Dermis blood vessel endothelial cell (primary cell): ENCODE results near the gene ENO1. TPM values are rescaled to one million over a fixed set of nuclear protein-coding genes. Genes with fewer than 3 reads are reported as not detected.
"Not testable (repeated sequence)": the region's sequence is repeated elsewhere in the genome, so short reads cannot be mapped to it uniquely, and the experiment has no call there.

Experiments
- DNase-seq: peaks from one replicate; pipeline ENCODE4 v3.0.0; 2010
- total RNA-seq: library from RNA; depleted of rRNA; stranded (reverse); fragments of >200 nt; gene quantifications from 2 replicates; pipeline ENCODE4 v1.2.3, GENCODE V29; 2014

ENO1 gene
- total RNA-seq, 1 donor from 2014 or later = 1,154 TPM

GRCh38 chr1:8844501-8845006, 33.9 kb downstream of the ENO1 start:
- DNase-seq = peak; percentile 46

- no peak for DNase-seq
These were observed 37.1 kb downstream of the ENO1 start for GRCh38 chr1:8841395-8841794.

- no peak for DNase-seq
These were observed 38.5 kb downstream of the ENO1 start for GRCh38 chr1:8839990-8840389.

DNA sequence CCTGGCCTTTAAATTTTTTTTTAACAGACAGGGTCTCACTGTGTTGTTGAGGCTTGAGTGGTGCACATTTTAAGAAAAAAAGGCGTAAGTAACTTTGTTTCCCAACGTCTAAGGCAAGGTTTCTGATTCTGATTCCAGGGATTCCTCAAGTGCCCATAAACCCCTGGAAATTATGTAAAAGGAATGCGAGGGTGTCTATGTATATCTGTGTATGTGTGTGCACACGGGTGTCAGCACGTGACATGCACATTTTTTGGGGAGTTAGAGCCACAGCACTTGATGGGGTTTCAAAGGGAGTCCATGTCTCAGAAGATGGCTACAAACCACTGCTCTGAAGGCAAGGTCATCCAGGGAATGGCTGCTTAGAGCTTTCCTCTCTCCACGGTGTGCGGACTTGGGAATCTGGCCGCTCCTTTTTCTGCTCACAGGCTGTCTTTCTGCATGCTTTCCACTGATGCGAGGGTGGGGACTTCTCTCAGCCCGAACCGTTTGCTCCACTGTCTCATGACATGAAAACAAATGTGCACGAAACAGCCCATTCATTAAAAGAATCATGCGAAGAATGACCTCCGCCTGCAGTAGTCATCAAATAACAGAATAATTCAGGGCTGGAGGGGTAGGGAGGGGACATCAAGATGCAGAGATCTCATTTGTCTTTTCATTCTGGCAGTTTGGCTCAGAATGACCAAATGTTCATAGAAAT, 42.4 kb downstream of the ENO1 start:
- no peak for DNase-seq

DNA sequence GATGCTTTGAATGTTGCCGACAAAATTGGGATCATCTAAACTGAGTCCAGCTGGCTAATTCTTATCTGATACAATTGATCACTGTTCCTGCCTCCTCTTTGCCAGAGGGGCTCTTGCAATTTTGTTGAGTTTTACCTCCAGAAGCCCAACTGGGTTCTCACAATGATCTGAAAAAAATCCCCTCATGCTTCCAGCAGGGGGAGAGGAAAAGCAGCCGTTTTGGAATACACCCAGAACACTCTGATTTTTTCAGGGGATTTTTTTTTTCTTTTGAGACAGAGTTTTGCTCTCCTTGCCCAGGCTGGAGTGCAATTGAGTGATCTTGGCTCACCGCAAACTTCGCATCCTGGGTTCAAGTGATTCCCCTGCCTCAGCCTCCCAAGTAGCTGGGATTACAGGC, 47.1 kb downstream of the ENO1 start:
- peak; percentile 24 for DNase-seq

DNA sequence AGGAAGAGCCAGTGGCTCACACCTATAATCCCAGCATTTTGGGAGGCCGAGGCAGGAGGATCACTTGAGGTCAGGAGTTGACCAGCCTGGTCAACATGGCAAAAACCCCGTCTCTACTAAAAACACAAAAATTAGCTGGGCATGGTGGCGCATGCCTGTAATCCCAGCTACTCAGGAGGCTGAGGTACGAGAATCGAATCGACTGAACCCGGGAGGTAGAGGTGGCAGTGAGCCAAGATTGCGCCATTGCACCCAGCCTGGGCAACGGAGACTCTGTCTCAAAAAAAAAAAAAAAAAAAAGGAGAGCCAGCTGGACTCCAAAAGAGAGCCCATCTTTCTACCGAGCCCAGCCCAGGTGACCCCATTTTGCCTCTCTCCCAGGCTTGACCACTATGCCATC, 47.8 kb downstream of the ENO1 start:
- not testable (repeated sequence) for DNase-seq

DNA sequence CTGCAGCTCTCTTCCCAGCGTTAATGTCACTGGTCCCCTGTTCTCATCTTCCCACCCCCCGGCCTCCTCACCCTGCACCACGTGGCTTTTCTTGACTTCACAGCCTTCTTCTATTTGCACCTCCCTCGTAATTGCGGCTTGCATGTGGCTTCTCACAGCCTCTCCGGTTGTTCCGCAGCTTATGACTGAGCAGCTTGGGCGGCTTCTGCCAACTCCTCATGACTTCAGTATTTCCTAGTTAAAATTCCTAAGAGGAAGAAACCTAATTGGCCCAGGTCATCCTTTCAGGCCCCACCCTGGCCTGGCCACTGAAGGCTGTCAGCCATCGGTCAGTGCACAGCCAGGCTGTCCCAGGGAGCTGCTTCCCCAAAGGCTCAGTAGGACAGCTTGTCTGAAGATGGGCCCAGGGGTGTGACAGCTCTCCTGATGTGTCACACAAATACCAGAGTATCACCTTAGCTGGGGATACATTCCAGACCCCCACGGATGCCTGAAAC, 52.5 kb downstream of the ENO1 start:
- DNase-seq = peak; percentile 51

GRCh38 chr1:8823295-8823664, 55.2 kb downstream of the ENO1 start:
- no peak for DNase-seq

- DNase-seq = peak; percentile 73
These were observed 55.9 kb downstream of the ENO1 start for GRCh38 chr1:8822373-8823294.

GRCh38 chr1:8821084-8821483, 57.4 kb downstream of the ENO1 start:
- DNase-seq = no peak

DNA sequence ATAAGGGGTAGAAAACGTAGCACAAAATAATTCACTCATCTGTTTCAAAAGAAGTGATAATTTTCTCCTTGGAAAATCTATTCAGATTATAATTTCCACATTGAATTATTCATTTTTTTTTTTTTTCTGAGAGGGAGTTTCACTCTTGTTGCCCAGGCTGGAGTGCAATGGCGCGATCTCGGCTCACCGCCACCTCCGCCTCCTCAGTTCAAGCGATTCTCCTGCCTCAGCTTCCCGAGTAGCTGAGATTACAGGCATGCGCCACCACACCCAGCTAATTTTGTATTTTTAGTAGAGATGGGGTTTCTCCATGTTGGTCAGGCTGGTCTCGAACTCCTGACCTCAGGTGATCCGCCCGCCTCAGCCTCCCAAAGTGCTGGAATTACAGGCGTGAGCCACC, 59.7 kb downstream of the ENO1 start:
- DNase-seq = not testable (repeated sequence)

DNA sequence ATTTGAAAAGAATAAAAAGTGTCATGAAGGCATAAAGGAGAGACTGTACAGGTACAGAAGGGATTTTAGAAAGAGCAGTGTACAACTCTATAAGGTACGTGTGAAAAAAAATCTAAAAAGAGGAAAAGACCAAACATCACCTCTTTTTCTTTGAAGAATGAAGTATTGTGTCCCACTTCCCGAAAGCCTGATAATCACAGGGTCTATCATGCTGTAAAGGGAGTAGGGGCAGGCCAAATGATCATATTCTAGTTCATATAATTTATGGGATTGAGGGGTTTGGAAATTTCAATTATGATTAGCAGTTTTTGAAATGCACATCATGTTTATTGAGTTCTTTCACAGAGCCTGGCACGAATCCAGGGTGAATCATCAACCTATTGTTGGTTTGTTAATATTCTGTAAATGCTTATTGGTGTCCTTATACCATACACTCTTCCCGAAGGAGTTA, 60.1 kb downstream of the ENO1 start:
- DNase-seq = peak; percentile 94

DNA sequence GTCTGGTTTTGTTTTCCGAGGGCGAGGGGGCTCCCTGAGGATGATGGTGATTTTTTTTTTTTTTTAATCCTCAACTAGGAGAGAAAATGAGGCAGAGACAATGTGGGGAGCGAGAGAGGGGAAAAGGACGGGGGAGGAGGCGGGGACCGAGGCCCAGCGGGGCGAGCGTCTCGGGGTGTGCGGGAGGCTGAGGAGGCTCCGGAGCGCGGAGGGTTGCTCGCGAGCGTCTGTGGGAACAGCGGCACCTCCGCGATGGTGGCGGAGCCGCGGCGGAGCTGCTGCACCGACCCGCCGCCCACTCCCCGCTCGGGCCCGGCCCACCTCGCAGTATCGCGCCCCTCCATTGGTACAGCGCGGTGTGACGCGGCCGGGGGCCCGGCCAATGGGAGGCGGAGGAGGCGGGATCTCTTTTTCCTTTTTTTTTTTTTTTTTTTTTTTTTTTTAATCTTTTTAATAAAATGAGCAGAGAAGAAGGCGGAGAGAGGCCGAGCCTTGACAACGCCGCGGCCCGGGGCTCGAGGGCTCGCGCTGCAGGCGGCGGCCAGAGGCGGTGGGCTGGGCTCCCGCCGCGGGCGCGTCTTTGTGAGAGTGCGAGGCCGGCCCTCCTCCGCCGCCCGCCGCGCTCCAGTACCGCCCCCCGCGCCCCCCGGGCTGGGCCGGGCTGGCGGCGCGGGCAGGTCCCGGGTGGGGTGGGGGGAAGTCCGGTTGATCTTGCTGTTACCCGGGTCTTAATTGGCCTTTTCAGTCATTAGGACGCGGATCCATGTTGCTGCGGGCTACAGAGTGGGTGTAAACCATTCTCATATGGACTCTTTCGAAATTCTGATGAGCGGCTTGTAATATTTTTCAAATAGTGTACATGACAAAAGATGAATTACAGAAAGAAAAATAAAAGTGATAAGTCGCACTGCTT, 60.8 kb downstream of the ENO1 start, which contains the start of gene RERE:
RERE (minus strand) TSS at position 229 of the 913 bp plus-strand sequence.
- peak; percentile 96 for DNase-seq

- DNase-seq = peak; percentile 29
These were observed 61.6 kb downstream of the ENO1 start for GRCh38 chr1:8816831-8817411.

DNA sequence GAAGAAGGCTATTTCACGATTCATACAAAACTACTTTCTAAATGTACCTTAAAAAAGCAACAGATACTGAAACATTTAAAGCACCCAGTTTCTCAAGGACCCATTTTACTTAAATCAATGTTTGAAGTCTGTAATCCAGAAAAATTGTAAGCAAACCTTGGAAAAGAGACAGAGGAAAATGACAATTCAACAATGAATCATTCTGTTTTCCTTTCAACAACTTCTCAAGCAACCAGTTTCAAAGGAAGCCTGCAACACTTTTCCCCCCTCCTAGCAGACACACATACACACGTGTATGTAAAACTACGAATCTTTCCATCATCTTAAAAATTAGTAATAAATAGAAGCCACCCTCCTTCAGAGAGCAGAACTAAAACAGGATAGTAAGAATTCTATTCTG, 62.2 kb downstream of the ENO1 start:
- peak; percentile 74 for DNase-seq

- DNase-seq = peak; percentile 45
These were observed 62.8 kb downstream of the ENO1 start for GRCh38 chr1:8815582-8816151.

- DNase-seq = peak; percentile 57
These were observed 63.6 kb downstream of the ENO1 start for GRCh38 chr1:8814865-8815264.

- no peak for DNase-seq
These were observed 64.5 kb downstream of the ENO1 start for GRCh38 chr1:8813991-8814390.

DNA sequence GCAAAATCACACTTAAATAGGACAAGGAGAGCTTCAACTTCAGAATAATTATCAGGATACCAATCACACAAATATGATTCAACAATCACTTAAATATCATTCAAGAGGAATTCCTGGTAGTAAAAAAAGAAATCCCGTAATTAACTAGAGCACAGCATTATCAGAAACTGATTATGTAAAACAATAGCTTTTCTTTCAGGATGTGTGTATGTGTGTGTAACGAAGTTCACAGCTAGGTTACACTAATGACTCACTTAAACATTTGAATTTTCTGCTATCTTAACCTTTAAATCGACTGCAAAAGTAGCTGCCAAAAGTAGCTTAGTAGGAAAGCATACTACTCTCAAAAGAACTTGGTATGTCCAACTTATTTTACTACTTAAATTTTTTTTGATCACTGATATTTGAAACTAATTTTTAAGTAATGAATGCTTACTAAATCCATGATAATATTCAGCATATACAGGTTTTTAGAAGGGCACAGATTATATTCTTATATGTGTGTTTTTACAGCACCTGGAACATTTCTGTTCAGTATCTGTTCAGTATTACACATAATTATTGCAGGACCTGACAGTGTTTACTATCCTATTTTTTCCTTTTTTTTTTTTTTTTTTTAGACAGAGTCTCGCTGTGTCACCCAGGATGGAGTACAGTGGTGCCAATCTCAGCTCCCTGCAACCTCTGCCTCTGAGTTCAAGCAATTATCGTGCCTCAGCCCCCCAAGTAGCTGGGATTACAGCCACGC, 65.3 kb downstream of the ENO1 start:
- peak; percentile 78 for DNase-seq

GRCh38 chr1:8812081-8812480, 66.4 kb downstream of the ENO1 start:
- no peak for DNase-seq
